Astrocyte of the hippocampus (primary cell): ENCODE data around the gene KAZN.

Experiments used
- DNase-seq: peaks from one replicate; pipeline ENCODE4 v3.0.0; 2011; ENCODE audit warnings: low read depth, low spot score

The KAZN gene

GRCh38 chr1:14824314-14824915, 225.9 kb downstream of the KAZN start:
- DNase-seq = no peak

DNA sequence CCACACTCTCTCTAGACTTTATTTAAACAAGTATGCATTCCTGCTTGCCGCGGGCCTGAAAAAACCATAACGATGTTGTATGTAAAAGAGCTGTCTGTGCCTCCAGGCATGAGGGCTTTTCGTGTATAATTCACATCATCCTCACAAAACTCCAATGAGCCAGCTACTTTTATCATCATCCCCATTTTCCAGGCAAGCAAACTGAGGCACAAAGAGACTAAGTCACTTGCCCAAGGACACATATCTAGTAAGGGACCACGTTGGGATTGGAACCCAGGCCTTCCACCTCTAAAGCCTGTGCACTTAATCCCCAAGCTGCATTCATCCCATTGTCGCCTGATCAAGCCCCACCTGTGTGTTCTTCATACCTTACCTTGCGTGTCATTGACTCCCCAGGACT, 226.9 kb downstream of the KAZN start:
- no peak for DNase-seq

DNA sequence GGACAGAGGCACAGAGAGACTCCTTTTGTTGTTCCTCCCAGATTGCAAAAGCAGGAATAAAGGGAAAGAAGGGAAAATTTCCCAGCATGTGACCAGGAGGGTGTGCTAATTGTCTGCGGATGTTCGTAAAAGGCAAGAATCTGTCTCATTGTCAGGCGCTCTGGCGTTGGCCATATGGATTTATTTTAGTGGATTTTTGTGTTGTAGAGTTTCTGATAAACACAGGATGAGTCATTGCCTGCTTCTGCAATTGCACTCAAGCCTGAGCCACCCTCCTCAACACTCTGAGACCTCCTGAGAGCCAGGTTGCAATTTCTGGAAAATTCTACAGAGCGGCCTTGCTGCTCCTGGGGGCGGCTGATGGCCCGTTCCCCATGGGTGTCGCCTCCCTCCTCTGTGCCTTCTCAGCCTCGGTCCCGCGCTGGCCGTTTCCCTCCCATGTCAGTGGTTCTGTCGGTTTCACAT, 227.7 kb downstream of the KAZN start:
- peak; percentile 71 for DNase-seq

- DNase-seq = no peak
Measured at GRCh38 chr1:14826731-14827326, 228.3 kb downstream of the KAZN start.

GRCh38 chr1:14827870-14828269, 229.4 kb downstream of the KAZN start:
- DNase-seq = no peak

- DNase-seq = no peak
Measured at GRCh38 chr1:14828665-14829064, 230.2 kb downstream of the KAZN start.

GRCh38 chr1:14835725-14836124, 237.2 kb downstream of the KAZN start:
- peak; percentile 54 for DNase-seq

GRCh38 chr1:14836426-14837140, 238.1 kb downstream of the KAZN start:
- DNase-seq = no peak

GRCh38 chr1:14840374-14840773, 241.9 kb downstream of the KAZN start:
- DNase-seq = no peak

- no peak for DNase-seq
Measured at GRCh38 chr1:14841456-14841855, 243.0 kb downstream of the KAZN start.

DNA sequence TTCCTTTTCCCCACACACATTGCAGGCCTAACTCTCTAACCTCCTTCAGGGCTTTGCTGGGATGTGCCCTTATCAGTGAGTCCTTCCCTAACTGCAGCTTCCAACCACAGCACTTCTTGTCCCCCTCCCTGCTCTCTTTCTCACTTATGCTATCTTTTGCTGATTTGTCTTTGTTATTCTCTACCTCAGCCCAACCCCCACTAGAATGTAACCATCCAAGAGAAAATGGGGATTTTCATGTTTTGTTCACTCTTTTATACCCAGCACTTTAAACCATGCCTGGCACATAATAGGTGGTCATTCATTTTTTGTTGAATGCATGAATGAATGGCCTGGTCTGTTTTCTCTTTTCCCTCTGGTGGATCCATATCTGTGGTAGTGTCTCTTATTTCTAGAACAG, 243.5 kb downstream of the KAZN start:
- no peak for DNase-seq

- DNase-seq = no peak
Measured at GRCh38 chr1:14842361-14842760, 243.9 kb downstream of the KAZN start.

- DNase-seq = no peak
Measured at GRCh38 chr1:14842891-14843290, 244.4 kb downstream of the KAZN start.

- no peak for DNase-seq
Measured at GRCh38 chr1:14843525-14843924, 245.0 kb downstream of the KAZN start.

GRCh38 chr1:14844356-14844755, 245.9 kb downstream of the KAZN start:
- no peak for DNase-seq

DNA sequence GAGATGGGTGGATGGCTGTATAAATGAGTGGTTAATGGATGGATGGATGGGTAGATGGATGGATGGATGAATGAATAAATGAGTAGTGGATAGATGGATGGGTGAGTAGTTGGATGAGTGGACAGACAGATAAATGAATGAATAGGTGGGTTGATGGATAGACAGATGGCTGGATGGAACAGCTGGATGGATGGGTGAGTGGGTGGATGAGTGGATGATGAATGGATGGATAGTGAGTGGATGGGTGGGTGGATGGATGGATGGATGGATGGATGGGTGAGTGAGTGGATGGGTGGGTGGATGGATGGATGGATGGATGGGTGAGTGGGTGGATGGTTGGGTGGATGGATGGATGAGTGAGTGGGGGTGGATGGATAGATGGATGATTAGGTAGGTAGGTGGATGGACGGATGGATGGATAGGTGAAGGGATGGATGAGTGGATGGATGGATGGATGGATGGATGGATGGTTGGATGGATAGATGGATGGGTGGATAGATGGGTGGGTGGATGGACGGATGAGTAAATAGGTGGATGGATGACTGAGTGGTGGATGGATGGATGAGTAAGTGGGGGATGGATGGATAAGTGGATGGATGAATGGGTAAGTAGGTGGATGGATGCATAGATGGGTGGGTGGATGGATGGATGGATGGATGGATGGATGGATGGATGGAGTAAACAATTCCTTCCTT, 246.6 kb downstream of the KAZN start:
- no peak for DNase-seq

GRCh38 chr1:14845851-14846250, 247.4 kb downstream of the KAZN start:
- DNase-seq = no peak

DNA sequence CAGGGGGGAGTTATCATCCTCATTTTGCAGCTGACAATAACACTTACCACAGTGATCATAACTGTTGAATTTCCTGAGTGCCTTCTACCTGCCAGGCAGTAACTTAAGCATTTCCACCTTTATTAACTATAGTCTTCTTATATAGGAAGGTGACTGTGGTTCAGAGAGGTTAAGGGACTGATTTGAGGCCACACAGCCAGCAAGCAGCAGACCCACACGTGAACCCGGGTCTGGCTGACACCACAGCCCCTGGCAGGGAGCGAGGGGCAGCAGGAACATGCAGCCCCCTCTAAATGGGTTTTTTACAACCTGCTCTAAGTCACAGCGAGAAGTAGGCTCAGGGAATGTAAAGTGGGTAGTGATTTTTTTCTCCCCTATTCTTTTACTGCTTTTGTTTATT, 248.2 kb downstream of the KAZN start:
- no peak for DNase-seq

DNA sequence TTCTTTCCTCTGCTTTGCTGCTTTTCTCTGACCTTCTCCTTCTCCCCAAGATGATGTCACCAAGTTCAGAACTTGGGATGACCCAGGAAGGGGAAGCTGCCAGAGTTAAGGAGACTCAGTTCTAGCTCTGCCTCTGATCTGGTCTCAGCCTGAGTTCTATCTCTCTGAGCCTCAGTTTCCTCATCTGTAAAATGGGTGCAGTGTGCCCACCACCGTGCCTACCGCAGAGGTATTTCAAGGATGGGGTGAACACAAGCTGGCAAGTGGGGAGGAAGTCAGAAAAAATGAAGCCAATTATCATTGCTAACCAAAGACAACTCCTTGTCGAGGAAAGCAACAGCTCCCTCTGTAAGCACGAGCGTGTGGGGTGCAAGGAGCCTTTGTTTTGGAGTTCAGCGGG, 249.7 kb downstream of the KAZN start:
- DNase-seq = no peak

DNA sequence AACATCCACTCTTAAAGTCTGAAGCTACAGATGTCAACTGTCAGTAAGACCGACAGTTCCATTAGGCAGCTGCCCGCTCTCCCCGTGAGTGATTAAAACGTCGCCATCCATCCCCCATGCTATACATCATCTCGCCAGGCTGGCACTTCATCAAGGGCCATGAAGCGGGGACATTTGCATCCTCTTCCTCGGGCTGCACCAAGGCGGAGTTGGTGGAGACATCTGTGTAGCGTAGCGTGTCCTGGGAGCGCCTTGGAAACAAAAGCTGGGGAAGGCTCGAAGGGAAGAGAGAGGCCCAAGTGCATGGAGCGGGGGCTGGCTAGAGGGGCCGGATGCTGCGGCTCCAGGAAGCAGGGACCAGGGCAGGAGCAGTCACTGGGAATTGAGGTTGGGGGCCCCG, 250.1 kb downstream of the KAZN start:
- DNase-seq = no peak

GRCh38 chr1:14849038-14849437, 250.6 kb downstream of the KAZN start:
- DNase-seq = no peak

DNA sequence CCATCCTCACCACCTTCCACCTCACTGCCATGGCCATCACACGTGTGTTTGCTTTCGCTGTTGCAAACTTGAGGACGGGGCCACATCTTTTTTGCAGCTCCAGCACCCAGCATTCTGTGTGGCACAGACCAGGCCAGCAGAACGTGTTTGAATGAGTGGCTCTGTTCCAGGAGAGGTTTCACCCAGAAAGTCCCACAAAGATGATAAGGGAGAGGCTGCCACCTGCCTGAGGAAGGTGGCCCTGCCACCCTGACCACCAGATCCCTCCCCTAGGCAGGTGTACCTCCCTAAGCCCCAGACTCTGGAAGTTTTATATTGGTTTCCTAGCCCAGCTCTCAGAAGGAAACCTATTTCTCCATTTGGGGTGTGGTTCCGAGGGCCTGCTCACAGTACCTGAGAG, 252.1 kb downstream of the KAZN start:
- peak; percentile 16 for DNase-seq

DNA sequence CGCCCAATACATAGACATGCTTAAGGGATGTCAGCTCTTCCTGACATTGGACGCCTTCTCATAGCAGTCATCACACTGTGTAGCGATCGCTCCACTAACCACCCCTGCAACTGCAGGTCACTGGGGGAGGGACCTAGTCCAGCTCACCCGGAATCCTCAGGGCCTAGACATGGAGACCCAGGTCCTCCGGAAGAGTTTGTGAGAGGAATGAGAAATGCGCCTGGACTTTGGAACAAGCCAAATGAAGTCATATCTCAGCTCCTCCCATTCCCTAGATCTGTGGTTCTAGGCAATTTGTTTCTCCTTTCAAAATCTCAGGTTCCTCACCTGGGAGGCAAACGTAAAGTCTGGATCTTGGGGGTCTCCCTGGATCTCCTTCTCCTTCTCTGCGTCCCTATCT, 253.3 kb downstream of the KAZN start:
- DNase-seq = no peak
